IPS-18a (cell line): Measurements from ENCODE around the gene PSMA2.

ENCODE experiments used
- H3K27ac ChIP-seq: one replicate; pipeline ENCODE4 v1.5.1; 2013; ENCODE audit warnings: low read length
- H3K27me3 ChIP-seq: one replicate; pipeline ENCODE4 v1.6.1; 2013; ENCODE audit warnings: mild to moderate bottlenecking, low read length; ENCODE audit not compliant: control insufficient read depth, insufficient read depth
- H3K36me3 ChIP-seq: one replicate; pipeline ENCODE4 v1.6.1; 2013; ENCODE audit warnings: low read depth, low read length; ENCODE audit not compliant: control insufficient read depth
- H3K4me1 ChIP-seq: one replicate; pipeline ENCODE4 v1.6.1; 2013; ENCODE audit warnings: low read depth, low read length; ENCODE audit not compliant: control insufficient read depth
- H3K4me3 ChIP-seq: one replicate; pipeline ENCODE4 v1.5.1; 2013; ENCODE audit warnings: low read length
- H3K9ac ChIP-seq: one replicate; pipeline ENCODE4 v1.6.1; 2013; ENCODE audit warnings: mild to moderate bottlenecking, low read length, moderate library complexity
- H3K9me3 ChIP-seq: one replicate; pipeline ENCODE4 v1.6.1; 2013; ENCODE audit warnings: low read depth, low read length; ENCODE audit not compliant: control insufficient read depth

PSMA2 gene

GRCh38 chr7:42960762-42961161 is 28.8 kb upstream of the PSMA2 start:
- Histone ChIP-seq H3K4me3 (no peak overlapping the region), H3K4me1 (peaks cover 8% of the 10 kb centered on the region), H3K9me3 (peaks cover 13% of the 10 kb centered on the region), H3K36me3 (no peaks in the 10 kb centered on the region), H3K9ac (no peak overlapping the region), H3K27ac (no peak overlapping the region), H3K27me3 (no peaks in the 10 kb centered on the region)

DNA sequence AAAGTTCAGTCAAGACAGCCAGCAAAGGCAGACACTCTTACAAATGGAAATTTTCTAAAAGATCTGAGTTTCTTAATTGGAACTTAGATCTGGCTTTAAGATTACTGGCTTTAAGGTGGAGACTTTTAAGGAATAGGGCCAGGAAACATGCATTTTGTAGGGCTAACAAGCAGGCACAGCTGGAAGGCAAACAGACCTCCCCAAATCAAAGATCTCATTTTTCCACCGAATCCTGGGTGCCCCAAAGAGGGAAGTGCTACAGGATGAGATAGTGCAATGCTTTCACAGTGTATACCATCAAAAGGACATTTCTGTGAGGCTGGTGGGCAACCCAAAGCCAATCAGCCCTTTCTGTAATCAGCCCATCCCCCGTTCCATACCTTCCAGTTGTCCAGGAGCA is 27.6 kb upstream of the PSMA2 start:
- Histone ChIP-seq H3K36me3 (no peaks in the 10 kb centered on the region), H3K9me3 (peaks cover 17% of the 10 kb centered on the region), H3K9ac (no peak overlapping the region), H3K4me1 (no peaks in the 10 kb centered on the region), H3K4me3 (no peak overlapping the region), H3K27ac (no peak overlapping the region), H3K27me3 (no peaks in the 10 kb centered on the region)

GRCh38 chr7:42956062-42956461 is 24.1 kb upstream of the PSMA2 start:
- H3K9me3 ChIP-seq: peaks cover 17% of the 10 kb centered on the region
- no peaks in the 10 kb centered on the region for H3K36me3 ChIP-seq
- H3K27me3 ChIP-seq: no peaks in the 10 kb centered on the region
- no peak overlapping the region for H3K27ac ChIP-seq
- H3K9ac ChIP-seq: no peak overlapping the region
- no peak overlapping the region for H3K4me3 ChIP-seq
- no peaks in the 10 kb centered on the region for H3K4me1 ChIP-seq

GRCh38 chr7:42953994-42954393 is 22.0 kb upstream of the PSMA2 start:
- Histone ChIP-seq H3K4me3 (no peak overlapping the region), H3K27ac (no peak overlapping the region), H3K4me1 (no peaks in the 10 kb centered on the region), H3K36me3 (no peaks in the 10 kb centered on the region), H3K9me3 (peaks cover 11% of the 10 kb centered on the region), H3K9ac (no peak overlapping the region), H3K27me3 (no peaks in the 10 kb centered on the region)

DNA sequence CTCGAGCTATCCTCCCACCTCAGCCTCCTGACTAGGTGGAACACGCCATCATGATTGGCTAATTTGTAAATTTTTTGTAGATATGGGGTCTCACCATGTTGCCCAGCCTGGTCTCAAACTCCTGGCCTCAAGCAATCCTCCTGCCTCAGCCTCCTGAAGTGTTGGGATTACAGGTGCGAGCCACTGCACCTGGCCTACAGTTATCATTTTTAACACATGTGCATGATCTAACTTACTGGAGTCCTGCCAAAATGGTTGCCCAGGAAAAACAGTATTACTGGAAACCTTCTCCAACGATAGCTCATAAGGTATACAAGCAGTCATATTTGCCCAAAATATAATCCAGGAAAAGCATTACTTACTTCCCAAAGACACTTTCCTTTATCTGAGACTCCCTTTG is 20.4 kb upstream of the PSMA2 start:
- H3K9ac ChIP-seq: no peak overlapping the region
- no peaks in the 10 kb centered on the region for H3K4me1 ChIP-seq
- H3K27ac ChIP-seq: no peak overlapping the region
- no peaks in the 10 kb centered on the region for H3K36me3 ChIP-seq
- no peaks in the 10 kb centered on the region for H3K27me3 ChIP-seq
- H3K4me3 ChIP-seq: no peak overlapping the region
- peaks cover 9% of the 10 kb centered on the region for H3K9me3 ChIP-seq

DNA sequence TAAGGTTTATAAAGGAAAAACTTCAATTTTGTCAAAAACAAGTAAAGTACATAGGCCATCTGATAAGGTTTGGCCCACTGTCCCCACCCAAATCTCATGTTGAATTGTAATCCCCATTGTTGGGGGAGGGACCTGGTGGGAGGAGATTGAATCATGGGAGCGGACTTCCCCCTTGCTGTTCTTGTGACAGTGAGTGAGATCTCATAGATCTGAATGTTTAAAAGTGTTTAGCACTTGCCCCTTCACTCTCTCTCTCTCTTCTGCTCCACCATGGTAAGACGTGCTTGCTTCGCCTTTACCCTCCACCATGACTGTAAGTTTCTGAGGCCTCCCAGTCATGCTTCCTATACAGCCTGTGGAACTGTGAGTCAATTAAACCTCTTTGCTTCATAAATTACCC is 18.4 kb upstream of the PSMA2 start:
- Histone ChIP-seq H3K9ac (no peak overlapping the region), H3K4me3 (no peak overlapping the region), H3K4me1 (no peaks in the 10 kb centered on the region), H3K27ac (no peak overlapping the region), H3K27me3 (no peaks in the 10 kb centered on the region), H3K9me3 (peaks cover under 1% of the 10 kb centered on the region), H3K36me3 (no peaks in the 10 kb centered on the region)

DNA sequence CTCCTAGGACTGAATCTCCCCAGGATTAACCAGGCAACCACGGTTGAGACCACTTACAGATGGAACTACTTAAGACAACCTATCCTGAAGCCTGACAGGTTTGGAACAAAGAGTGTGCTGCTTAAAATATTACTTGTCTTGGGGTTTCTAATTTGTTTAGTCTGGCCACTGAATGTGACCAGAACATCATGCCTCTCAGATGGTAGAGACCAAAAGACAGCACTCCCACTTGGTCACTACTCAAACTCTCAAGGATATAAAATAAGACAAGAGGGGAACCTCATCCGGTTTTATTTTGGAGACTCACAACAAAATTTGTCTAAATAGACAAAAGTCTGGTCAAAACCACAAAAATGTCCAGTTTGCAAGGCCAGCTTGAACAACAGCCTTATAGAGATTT is 15.5 kb upstream of the PSMA2 start:
- H3K27me3 ChIP-seq: no peaks in the 10 kb centered on the region
- no peak overlapping the region for H3K4me3 ChIP-seq
- H3K9me3 ChIP-seq: no peaks in the 10 kb centered on the region
- H3K36me3 ChIP-seq: no peaks in the 10 kb centered on the region
- H3K9ac ChIP-seq: no peak overlapping the region
- no peak overlapping the region for H3K27ac ChIP-seq
- no peaks in the 10 kb centered on the region for H3K4me1 ChIP-seq

- Histone ChIP-seq H3K27ac (no peak overlapping the region), H3K9me3 (no peaks in the 10 kb centered on the region), H3K4me1 (no peaks in the 10 kb centered on the region), H3K9ac (no peak overlapping the region), H3K36me3 (no peaks in the 10 kb centered on the region), H3K4me3 (no peak overlapping the region), H3K27me3 (no peaks in the 10 kb centered on the region)
These were observed 14.6 kb upstream of the PSMA2 start for GRCh38 chr7:42946627-42946950.

DNA sequence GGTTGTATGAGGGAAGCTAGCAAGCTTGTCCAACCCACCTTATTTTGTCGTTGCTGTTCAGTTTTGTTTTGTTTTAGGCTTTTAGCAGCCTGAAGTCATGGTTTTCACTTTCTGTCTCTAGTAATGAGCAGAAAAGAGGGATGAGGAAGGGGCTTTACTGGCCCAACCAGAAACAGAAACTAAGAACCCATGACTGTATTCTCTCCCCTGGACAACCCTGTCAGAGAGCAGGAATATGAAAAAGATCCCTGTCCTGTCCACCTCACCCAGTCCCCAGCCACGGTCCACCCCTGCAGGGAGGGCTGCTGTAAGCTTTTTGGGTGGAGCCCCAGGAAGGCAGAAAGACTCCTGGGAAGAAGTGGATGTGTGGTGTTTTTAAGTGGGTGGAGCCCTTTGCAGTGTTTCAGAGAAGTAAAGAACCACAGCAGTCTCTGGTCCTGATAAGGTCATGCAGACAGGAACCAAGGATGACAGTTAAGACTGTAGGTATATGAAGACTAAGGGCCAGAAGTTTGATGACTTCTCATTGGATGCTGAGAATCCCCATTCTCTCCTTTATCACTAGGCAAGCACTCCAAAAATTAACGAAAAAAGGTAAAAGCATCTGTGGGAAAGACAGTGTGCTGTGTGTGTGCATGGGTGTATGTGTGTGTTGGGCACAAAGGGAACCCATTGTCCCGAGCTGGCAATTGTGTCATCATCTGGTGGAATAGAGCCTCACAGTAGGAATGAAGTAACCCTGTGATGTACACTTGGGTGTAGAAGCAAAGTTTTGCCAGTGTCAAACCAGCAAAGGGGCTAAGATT is 14.1 kb upstream of the PSMA2 start:
- no peaks in the 10 kb centered on the region for H3K4me1 ChIP-seq
- H3K9me3 ChIP-seq: no peaks in the 10 kb centered on the region
- H3K36me3 ChIP-seq: no peaks in the 10 kb centered on the region
- H3K9ac ChIP-seq: no peak overlapping the region
- H3K27me3 ChIP-seq: no peaks in the 10 kb centered on the region
- H3K27ac ChIP-seq: no peak overlapping the region
- no peak overlapping the region for H3K4me3 ChIP-seq

DNA sequence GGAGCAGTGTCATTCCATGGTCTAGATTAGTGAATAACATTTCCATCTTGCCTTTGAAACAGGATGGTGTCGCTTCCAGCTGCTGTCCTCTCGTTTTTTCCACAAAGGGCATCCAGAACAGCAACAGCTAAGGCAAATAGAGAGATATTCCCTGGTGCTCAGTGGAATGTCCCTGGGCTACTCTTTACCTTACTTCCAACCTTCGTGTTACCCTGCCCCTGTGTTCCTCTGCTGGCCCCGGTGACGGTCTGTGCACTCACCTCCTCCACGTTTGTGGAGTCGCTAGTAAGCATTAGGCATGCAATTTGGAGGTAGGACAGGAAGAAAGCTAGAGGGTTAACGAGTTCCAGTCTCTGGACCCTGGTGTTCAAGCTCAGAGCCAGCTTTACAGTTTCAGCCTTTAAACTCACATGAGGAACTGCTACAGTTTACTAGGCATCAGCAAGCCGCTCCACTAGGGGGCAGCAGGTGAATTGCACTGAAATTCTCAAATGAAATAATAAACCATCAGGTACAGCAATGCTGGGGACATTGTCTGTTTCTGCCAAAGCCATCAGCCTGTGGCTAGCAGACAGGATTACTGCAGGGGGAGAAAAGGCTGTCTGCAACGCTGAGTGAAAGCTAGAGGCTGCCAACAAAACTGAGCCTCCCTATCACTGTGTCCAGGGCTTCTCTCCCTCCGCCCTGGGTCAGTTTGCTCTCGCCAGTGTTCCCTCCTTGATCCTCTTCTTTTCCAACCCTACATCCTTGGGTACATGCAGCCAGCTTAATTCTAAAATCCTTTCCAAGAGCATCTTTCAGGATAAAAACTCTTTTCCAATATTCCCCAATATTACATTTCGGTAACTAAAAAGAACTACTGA is 9.2 kb upstream of the PSMA2 start:
- Histone ChIP-seq H3K9me3 (no peaks in the 10 kb centered on the region), H3K4me1 (no peaks in the 10 kb centered on the region), H3K27ac (no peak overlapping the region), H3K9ac (no peak overlapping the region), H3K4me3 (no peak overlapping the region), H3K36me3 (peaks cover 39% of the 10 kb centered on the region), H3K27me3 (no peaks in the 10 kb centered on the region)

DNA sequence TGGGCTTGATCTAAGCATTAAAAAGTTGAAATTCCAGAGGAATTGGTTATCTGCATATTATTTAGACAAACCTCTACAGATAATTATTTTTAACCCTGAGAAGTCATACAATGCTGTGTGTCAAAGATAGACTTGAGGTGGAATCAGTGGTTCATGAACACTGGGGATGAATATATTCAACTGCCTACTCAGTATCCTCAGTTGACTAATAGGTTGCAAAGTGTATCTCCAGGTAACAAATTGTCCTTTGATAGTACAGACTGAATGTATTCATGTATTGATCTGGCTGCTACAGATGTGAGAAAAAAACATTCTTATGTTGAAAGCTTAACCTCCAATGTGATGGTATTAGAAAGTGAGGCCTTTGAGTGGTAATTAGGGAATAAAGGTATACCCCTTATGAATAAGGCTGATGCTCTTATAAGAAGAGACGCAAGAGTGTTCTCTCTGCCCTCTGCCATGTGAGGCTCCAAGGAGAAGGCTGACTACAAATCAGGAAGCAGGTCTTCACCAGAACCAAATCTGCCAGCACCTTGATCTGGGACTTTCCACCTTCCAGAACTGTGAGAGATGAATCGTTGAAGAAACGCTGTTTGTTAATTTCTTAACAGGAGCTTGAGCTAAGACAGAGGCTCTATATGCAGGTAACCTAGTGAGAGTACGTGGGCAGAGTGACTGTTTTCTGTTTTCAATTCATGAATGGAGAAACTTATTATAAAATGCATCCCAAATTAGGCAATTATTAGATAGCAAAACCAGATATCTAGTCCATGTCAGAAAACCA is 7.7 kb upstream of the PSMA2 start:
- Histone ChIP-seq H3K27ac (no peak overlapping the region), H3K9ac (no peak overlapping the region), H3K4me1 (no peaks in the 10 kb centered on the region), H3K9me3 (no peaks in the 10 kb centered on the region), H3K36me3 (peaks cover 54% of the 10 kb centered on the region), H3K4me3 (no peak overlapping the region), H3K27me3 (no peaks in the 10 kb centered on the region)
